Heart left ventricle (tissue), 16 donors: ENCODE results near the gene PCLO. TPM values are rescaled to one million over a fixed set of nuclear protein-coding genes. Genes with fewer than 3 reads are reported as not detected.
"Not testable (repeated sequence)": the region's sequence is repeated elsewhere in the genome, so short reads cannot be mapped to it uniquely, and the experiment has no call there.

Experiments
- ATAC-seq, 4 donors: fragments of 200-7000 bp; cut with Tn5 transposase; one replicate each; pipeline ENCODE4 v1.9.1; 2020 to 2022; ENCODE audit warnings: moderate library complexity in 4 of 4, mild to moderate bottlenecking in 3 of 4, moderate number of reproducible peaks in 1 of 4
- DNase-seq, 5 donors: peaks; one replicate each; pipeline ENCODE4 v3.0.0-alpha.2; 2020
- H3K27ac ChIP-seq, 12 donors: fragments of 200-600 bp; sonication (generic) in 4 of 12; one replicate each; pipeline versions ENCODE4 v1.5.0 to v1.8.0; 2016 to 2022; ENCODE audit warnings: mild to moderate bottlenecking in 2 of 12
- H3K27me3 ChIP-seq, 9 donors: fragments of 200-600 bp; sonication (generic) in 2 of 9; one replicate each; pipeline versions ENCODE4 v1.5.1 to v1.8.0; 2016 to 2022; ENCODE audit warnings: mild to moderate bottlenecking in 3 of 9
- H3K36me3 ChIP-seq, 9 donors: fragments of 200-600 bp; sonication (generic) in 2 of 9; one replicate each; pipeline versions ENCODE4 v1.5.0 to v1.8.0; 2018 to 2022; ENCODE audit warnings: mild to moderate bottlenecking in 2 of 9
- H3K4me1 ChIP-seq, 12 donors: fragments of 200-600 bp; sonication (generic) in 4 of 12; one replicate each; pipeline versions ENCODE4 v1.5.0 to v1.8.0; 2016 to 2022; ENCODE audit warnings: mild to moderate bottlenecking in 3 of 12
- H3K4me3 ChIP-seq, 12 donors: fragments of 200-600 bp; sonication (generic) in 4 of 12; one replicate each; pipeline versions ENCODE4 v1.5.0 to v1.8.0; 2017 to 2022; ENCODE audit warnings: mild to moderate bottlenecking in 9 of 12, moderate library complexity in 4 of 12
- H3K9me3 ChIP-seq, 12 donors: fragments of 200-600 bp; sonication (generic) in 4 of 12; one replicate each; pipeline versions ENCODE4 v1.5.0 to v1.8.0; 2016 to 2022; ENCODE audit warnings: mild to moderate bottlenecking in 1 of 12
- POLR2A ChIP-seq, 2 donors: fragments of 450-650 bp; IDR thresholded peaks; one replicate each; pipeline ENCODE4 v1.6.1; 2017; ENCODE audit warnings: antibody characterized with exemption in 2 of 2, mild to moderate bottlenecking in 2 of 2, moderate library complexity in 2 of 2
- WGBS, 4 donors: extraction: QIAGEN DNeasy Blood & Tissue Kit in 2 of 4; methylation state at CpG; one replicate each; pipeline versions ENCODE4 v1.1.5 to v1.1.7; 2013 to 2018; 5-methylcytosine and 5-hydroxymethylcytosine counted together
- intact Hi-C, 10 donors: fragments of 100-400 bp; cut with DNase I; formaldehyde crosslinking; loops; one replicate each; pipeline versions ENCODE4 v1.11.1 to v1.14.2; 2022
- polyA plus RNA-seq, 2 donors: library from polyadenylated mRNA; stranded (reverse); fragments of 200-250 nt; gene quantifications; one replicate each; pipeline ENCODE4 v1.2.3, GENCODE V29; 2013
- total RNA-seq, 9 donors: library from RNA; depleted of rRNA in 2 of 9; stranded (reverse); fragments of >200 nt in 2 of 9; fragmentation: NEBNext Ultra II Directional in 3 of 9; extraction: Animal tissue kit (Norgen Biotek cat#: 25700) in 3 of 9; gene quantifications; one replicate each; pipeline versions ENCODE4 v1.1.0 to v1.2.4, GENCODE V29; 2016 to 2023
- TF ChIP-seq, protein P1 (sequence below), 12 donors: fragments of 200-600 bp; sonication (generic) in 4 of 12; IDR thresholded peaks; one replicate each; pipeline versions ENCODE4 v1.5.0 to v1.8.0; 2018 to 2022; ENCODE audit warnings: antibody characterized with exemption in 12 of 12, mild to moderate bottlenecking in 5 of 12
- donor health status: ischemic (EF 13 %, LVEDD 7.1; RV severe dilation, severe dysfunction).
- donor health status: healthy with polysubstance abuse.
- donor health status: DM: no; HTN: yes; CAD: no.
- donor health status: DM: no; HTN: no; CAD: no.
- donor health status: ischemic (EF 25% LVEDD 6.9; RV normal size, moderate dysfunction).
- donor health status: ischemic (EF 25% LVEDD 5.7; RV mildly dilated, moderate dysfunction).
- donor health status: healthy.
- donor health status: DM: yes; HTN: yes; CAD: no.
- donor health status: ischemic (EF 35%, LVEDD 5.7; RV mildly dilated, moderate dysfunction).
- donor health status: nonischemic (EF 11% LVEDD 7.7; RV severe dilation, severe dysfunction).
- donor health status: DM: yes; HTN: yes; CAD: no.
- donor health status: PGD.
- donor health status: ischemic (EF 29% LVEDD 5.4; RV normal size, mild dysfunction).
- donor health status: nonischemic (EF 23%, LVEDD 6.1; RV moderate dilation, normal function).

Gene PCLO
- total and polyA plus RNA-seq, 11 donors = 0.21 to 9.3 (median 2.9) TPM

DNA sequence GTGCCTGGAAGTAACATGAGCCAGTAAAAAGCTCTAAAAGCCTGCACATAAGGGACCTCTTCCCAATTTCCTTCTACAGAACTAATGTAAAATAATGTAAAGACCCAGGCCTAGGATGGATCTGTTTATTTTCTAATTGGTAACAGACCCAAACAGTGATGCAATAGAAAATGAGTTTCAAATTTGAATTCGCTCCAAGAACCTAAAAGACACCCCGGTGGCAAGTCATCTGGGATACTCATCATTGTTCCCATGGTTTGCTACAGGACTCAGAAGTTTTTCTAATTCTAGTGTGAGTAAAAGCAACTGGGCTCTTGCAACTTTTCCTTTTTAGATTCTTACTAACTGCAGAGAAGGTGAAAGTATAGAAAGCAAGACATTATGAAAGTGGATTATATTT, 447.8 kb downstream of the PCLO start:
- H3K4me3 ChIP-seq = no peak overlapping the region
- ATAC-seq = no peak
- H3K27me3 ChIP-seq = no peaks in the 10 kb centered on the region
- H3K27ac ChIP-seq = no peak overlapping the region
- no peaks in the 10 kb centered on the region for H3K4me1 ChIP-seq
- no peak for DNase-seq
- no peaks in the 10 kb centered on the region for H3K36me3 ChIP-seq
- TF ChIP-seq, protein P1, sequence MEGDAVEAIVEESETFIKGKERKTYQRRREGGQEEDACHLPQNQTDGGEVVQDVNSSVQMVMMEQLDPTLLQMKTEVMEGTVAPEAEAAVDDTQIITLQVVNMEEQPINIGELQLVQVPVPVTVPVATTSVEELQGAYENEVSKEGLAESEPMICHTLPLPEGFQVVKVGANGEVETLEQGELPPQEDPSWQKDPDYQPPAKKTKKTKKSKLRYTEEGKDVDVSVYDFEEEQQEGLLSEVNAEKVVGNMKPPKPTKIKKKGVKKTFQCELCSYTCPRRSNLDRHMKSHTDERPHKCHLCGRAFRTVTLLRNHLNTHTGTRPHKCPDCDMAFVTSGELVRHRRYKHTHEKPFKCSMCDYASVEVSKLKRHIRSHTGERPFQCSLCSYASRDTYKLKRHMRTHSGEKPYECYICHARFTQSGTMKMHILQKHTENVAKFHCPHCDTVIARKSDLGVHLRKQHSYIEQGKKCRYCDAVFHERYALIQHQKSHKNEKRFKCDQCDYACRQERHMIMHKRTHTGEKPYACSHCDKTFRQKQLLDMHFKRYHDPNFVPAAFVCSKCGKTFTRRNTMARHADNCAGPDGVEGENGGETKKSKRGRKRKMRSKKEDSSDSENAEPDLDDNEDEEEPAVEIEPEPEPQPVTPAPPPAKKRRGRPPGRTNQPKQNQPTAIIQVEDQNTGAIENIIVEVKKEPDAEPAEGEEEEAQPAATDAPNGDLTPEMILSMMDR (IDR thresholded peaks at IDR 0.05) = no peak
- no peak for TF ChIP-seq POLR2A (IDR thresholded peaks at IDR 0.05)
- no peaks in the 10 kb centered on the region for H3K9me3 ChIP-seq
- intact Hi-C loops = loop anchor here in 1 of 10 donors (10.0 kb wide), 1 partner anchor 80 kb away; no protein-coding TSS in a partner anchor
- 51 to 76% (median 61%) methylated on average over 2 of the region's 2 CpGs for WGBS, 4 donors

DNA sequence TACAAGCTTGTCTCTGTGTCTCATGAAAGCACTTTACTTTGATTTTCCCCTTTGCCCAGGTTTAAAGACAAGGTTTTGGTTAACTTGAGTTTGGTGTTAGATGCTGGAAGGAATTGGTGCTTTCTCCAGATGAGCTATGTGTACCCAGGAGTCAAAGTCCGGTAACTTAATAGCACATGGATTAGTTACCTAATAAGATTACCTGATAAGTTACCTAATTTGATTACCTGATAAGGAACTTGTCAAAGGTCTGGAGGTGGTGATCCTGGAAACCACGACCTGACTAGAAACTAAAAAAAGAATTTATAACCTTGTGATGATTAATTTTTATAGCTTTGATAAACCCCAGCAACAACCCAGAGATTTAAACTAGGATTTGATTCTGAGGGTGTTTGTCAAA, 449.2 kb downstream of the PCLO start:
- Histone ChIP-seq H3K9me3 (no peaks in the 10 kb centered on the region), H3K36me3 (no peaks in the 10 kb centered on the region), H3K27ac (no peak overlapping the region), H3K4me3 (no peak overlapping the region), H3K27me3 (no peaks in the 10 kb centered on the region), H3K4me1 (no peaks in the 10 kb centered on the region)
- TF ChIP-seq POLR2A (IDR thresholded peaks at IDR 0.05) = no peak
- TF ChIP-seq, protein P1 (IDR thresholded peaks at IDR 0.05) = no peak
- intact Hi-C loops = loop anchor here in 1 of 10 donors (10.0 kb wide), 1 partner anchor 79 kb away; no protein-coding TSS in a partner anchor
- ATAC-seq = no peak
- no peak for DNase-seq
- WGBS, 4 donors = 63 to 80% (median 72%) methylated on average over 2 of the region's 2 CpGs

DNA sequence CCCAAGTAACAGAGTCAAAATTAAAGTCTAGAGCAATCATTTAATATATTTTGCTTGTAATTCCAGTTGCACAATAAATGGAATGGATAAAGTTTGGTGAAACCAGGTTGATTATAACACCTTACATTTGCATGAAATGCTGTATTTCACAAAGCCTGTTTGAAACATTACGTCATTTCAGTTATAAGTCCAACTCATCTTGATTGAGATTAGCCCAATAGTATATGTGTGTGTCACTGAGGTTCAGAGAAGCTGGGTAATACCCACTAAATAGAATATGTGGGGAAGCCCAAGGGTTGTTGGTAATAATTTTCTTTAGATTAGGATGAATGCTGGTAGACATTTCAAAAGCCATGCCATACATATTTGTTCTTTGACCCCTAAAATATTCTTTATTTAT, 456.3 kb downstream of the PCLO start:
- H3K27ac ChIP-seq, intact Hi-C loops, H3K36me3 ChIP-seq, H3K27me3 ChIP-seq, H3K4me3 ChIP-seq, ATAC-seq, DNase-seq, H3K9me3 ChIP-seq, H3K4me1 ChIP-seq: not testable (repeated sequence)
- WGBS, 4 donors = 88 to 100% (median 90%) methylated on average over 1 of the region's 1 CpG

DNA sequence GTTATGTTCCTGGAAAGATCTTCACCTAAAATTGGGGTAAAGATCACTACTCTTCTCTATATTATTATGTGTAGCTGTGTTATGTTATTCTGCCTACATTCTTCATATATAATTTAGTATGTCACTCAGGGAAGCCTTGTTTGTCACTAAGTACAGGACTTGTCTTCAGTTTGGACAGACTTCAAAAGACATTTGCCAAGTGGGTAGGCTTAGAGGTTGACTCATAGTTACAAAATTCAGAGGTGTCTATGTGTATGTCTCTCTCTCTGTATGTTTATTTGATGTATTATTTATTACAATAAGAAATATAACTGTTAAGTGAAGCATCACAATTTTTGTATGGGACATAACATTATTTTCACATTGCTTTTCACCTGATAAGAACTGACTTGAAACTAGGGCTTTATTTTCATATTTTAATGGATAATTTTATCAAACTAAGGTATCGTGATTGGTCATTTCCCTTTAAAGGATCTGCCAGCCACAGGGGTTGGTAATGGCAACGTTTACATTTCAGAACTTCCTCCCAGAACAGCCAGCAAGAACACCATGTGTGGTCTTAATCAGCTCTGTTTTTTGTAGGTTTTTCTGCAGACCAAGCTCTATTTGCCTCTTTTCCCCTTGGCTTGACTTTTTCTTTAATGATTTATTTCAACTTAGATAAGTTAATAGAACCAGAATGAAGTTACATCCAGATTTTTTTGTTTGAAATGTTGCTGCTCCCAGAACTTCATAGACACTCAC, 457.0 kb downstream of the PCLO start:
- no peak overlapping the region for H3K27ac ChIP-seq
- no peaks in the 10 kb centered on the region for H3K36me3 ChIP-seq
- H3K9me3 ChIP-seq = no peaks in the 10 kb centered on the region
- no peak overlapping the region for H3K4me3 ChIP-seq
- DNase-seq = no peak
- ATAC-seq = no peak
- H3K27me3 ChIP-seq = peaks cover 0 to 3% (median 0%) of the 10 kb centered on the region in 9 donors
- intact Hi-C loops = no loop called here
- no peak for TF ChIP-seq POLR2A (IDR thresholded peaks at IDR 0.05)
- TF ChIP-seq, protein P1 (IDR thresholded peaks at IDR 0.05) = no peak
- no peaks in the 10 kb centered on the region for H3K4me1 ChIP-seq
- WGBS, 4 donors = 49 to 55% (median 49%) methylated on average over 2 of the region's 2 CpGs

DNA sequence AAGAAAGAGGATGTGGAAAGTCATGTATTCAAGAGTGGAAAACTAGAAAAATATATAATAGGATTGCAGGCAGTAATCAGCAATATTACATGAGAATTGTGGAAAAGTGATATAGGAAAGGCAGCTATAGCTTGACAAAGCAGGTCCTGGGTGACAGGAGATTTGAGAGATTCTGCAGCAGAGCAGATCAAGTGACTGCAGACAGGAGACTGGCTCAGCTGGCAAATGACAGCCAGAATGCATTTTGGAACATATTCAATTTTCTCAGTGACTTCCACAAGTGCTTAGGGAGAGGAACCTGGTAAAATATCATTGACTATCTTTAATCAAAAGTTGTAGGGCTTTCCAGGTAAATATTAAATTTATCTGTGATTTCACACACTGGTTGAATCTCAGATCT, 458.6 kb downstream of the PCLO start:
- intact Hi-C loops = no loop called here

More for the DNA sequence above, 458.6 kb downstream of the PCLO start:
- Histone ChIP-seq H3K4me3 (no peak overlapping the region), H3K4me1 (no peaks in the 10 kb centered on the region), H3K9me3 (no peaks in the 10 kb centered on the region), H3K27me3 (peaks cover 0 to 3% (median 0%) of the 10 kb centered on the region in 9 donors), H3K27ac (no peak overlapping the region), H3K36me3 (no peaks in the 10 kb centered on the region)
- TF ChIP-seq POLR2A (IDR thresholded peaks at IDR 0.05) = no peak
- TF ChIP-seq, protein P1 (IDR thresholded peaks at IDR 0.05) = no peak
- ATAC-seq (no peak), DNase-seq (no peak)
